Smooth muscle cell (in vitro differentiated cells): ENCODE data around the gene HABP4. TPM values are rescaled to one million over a fixed set of nuclear protein-coding genes. Genes with fewer than 3 reads are reported as not detected.
A peak's percentile ranks its signal among the peaks of the same experiment; 100 is the strongest.

Experiments used
- DNase-seq: peaks from one replicate; lab custom pipeline; 2025; ENCODE audit not compliant: unreplicated experiment; lab: John Stamatoyannopoulos, UW
- H2AFZ ChIP-seq: fragments of 200-600 bp; sonication (generic); 2 replicates; pipeline ENCODE4 v1.6.0; 2016; ENCODE audit warnings: antibody characterized with exemption, low read depth, mild to moderate bottlenecking
- H3F3A ChIP-seq: fragments of 200-600 bp; sonication (generic); 2 replicates; pipeline ENCODE4 v1.6.0; 2017; ENCODE audit warnings: antibody characterized with exemption, low read depth
- H3K27ac ChIP-seq: fragments of 200-600 bp; sonication (generic); 2 replicates; pipeline ENCODE4 v1.5.1; 2016; ENCODE audit warnings: low read depth, mild to moderate bottlenecking
- H3K27me3 ChIP-seq: fragments of 200-600 bp; sonication (generic); 2 replicates; pipeline ENCODE4 v1.6.1; 2016; ENCODE audit warnings: low read depth, mild to moderate bottlenecking
- H3K36me3 ChIP-seq: fragments of 200-600 bp; sonication (generic); 2 replicates; pipeline ENCODE4 v1.5.1; 2016; ENCODE audit warnings: low read depth
- H3K4me1 ChIP-seq: fragments of 200-600 bp; sonication (generic); 2 replicates; pipeline ENCODE4 v1.5.1; 2016; ENCODE audit warnings: low read depth
- H3K4me2 ChIP-seq: fragments of 200-600 bp; sonication (generic); 2 replicates; pipeline ENCODE4 v1.6.0; 2016; ENCODE audit warnings: mild to moderate bottlenecking
- H3K4me3 ChIP-seq: fragments of 200-600 bp; sonication (generic); 2 replicates; pipeline ENCODE4 v1.5.1; 2016; ENCODE audit warnings: mild to moderate bottlenecking
- H3K79me2 ChIP-seq: fragments of 200-600 bp; sonication (generic); 2 replicates; pipeline ENCODE4 v1.6.0; 2016; ENCODE audit warnings: low read depth, mild to moderate bottlenecking
- H3K9ac ChIP-seq: fragments of 200-600 bp; sonication (generic); 2 replicates; pipeline ENCODE4 v1.6.0; 2016; ENCODE audit warnings: low read depth
- H3K9me3 ChIP-seq: fragments of 200-600 bp; sonication (generic); replicated peaks from 2 replicates; pipeline ENCODE4 v1.5.1; 2016; ENCODE audit warnings: low read depth
- H4K20me1 ChIP-seq: fragments of 200-600 bp; sonication (generic); 2 replicates; pipeline ENCODE4 v1.6.0; 2016; ENCODE audit warnings: low read depth
- CTCF ChIP-seq: fragments of 200-600 bp; sonication (generic); IDR thresholded peaks from 2 replicates; pipeline ENCODE4 v1.5.1; 2017; ENCODE audit warnings: borderline replicate concordance, mild to moderate bottlenecking, antibody characterized with exemption; ENCODE audit not compliant: insufficient read depth, poor library complexity, severe bottlenecking
- WGBS: methylation state at CpG from one replicate; pipeline ENCODE4 v1.1.7; 2016; ENCODE audit warnings: low lambda C conversion rate; 5-methylcytosine and 5-hydroxymethylcytosine counted together
- polyA plus RNA-seq: library from polyadenylated mRNA; unstranded; fragments of >200 nt; fragmentation: Nextera tagmentation; extraction: Ambion mirVana; gene quantifications from 2 replicates; pipeline ENCODE4 v1.2.1, GENCODE V29; 2016
- total RNA-seq: library from RNA; depleted of rRNA; stranded (reverse); fragments of >200 nt; gene quantifications from 2 replicates; pipeline ENCODE4 v1.2.3, GENCODE V29; 2014

The HABP4 gene
- total and polyA plus RNA-seq, 2 experiments from 2014 or later: 13.5 to 26.8 TPM

GRCh38 chr9:96423985-96424336 is 26.0 kb upstream of the HABP4 start:
- DNase-seq: no peak
- 67% methylated on average over 6 of the region's 6 CpGs for WGBS

DNA sequence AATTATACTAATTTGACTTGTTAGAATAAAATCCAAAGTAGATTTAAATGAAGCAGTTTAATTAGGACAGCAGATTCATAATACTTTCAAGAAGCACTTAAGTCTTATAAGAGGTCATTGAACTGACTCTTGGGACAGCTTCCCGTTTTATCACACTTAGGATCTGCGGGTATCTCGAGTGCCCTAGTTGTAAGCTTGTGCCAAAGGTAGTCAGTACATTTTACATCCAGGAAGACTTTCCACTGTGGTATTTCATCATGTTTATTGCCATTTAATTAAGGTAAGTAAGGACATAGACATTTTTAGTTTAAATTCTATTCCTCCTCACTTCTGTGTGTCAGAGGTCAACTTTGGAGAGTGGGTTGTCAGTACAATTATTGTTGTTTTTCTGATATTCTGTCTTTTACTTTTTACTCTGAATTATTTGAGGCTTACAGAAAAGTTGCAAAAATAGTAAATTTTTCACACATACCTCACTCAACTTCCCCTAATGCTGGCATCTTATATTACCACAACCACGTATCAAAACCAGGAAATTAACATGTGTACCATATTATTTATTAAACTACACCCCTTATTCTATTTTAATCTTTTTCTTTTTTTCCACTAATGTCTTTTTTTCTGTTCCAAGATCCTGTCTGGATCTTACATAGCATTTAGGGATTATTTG is 24.3 kb upstream of the HABP4 start:
- Histone ChIP-seq H3K79me2 (no peaks in the 10 kb centered on the region), H3F3A (peaks cover 3% of the 10 kb centered on the region), H3K27ac (no peak overlapping the region), H4K20me1 (no peaks in the 10 kb centered on the region), H3K4me1 (peaks cover 6% of the 10 kb centered on the region), H3K9me3 (no peaks in the 10 kb centered on the region), H3K36me3 (no peaks in the 10 kb centered on the region), H3K9ac (no peak overlapping the region), H3K4me2 (no peak overlapping the region), H3K27me3 (no peaks in the 10 kb centered on the region), H2AFZ (no peak overlapping the region), H3K4me3 (no peak overlapping the region)
- no peak for DNase-seq
- no peak for TF ChIP-seq CTCF
- WGBS: 89% methylated on average over 4 of the region's 4 CpGs

More at GRCh38 chr9:96423985-96424336, 26.0 kb upstream of the HABP4 start:
- Histone ChIP-seq H3K9me3 (no peaks in the 10 kb centered on the region), H4K20me1 (no peaks in the 10 kb centered on the region), H3F3A (peaks cover 14% of the 10 kb centered on the region), H2AFZ (peak overlapping the region; percentile 70), H3K4me1 (peaks cover 20% of the 10 kb centered on the region), H3K4me2 (no peak overlapping the region), H3K27me3 (no peaks in the 10 kb centered on the region), H3K9ac (no peak overlapping the region), H3K79me2 (no peaks in the 10 kb centered on the region), H3K4me3 (no peak overlapping the region), H3K27ac (peak overlapping the region; percentile 30), H3K36me3 (no peaks in the 10 kb centered on the region)
- TF ChIP-seq CTCF: no peak

GRCh38 chr9:96429732-96430131 is 20.2 kb upstream of the HABP4 start:
- H3F3A ChIP-seq: no peaks in the 10 kb centered on the region
- TF ChIP-seq CTCF: no peak
- no peak overlapping the region for H3K9ac ChIP-seq
- no peak overlapping the region for H3K27ac ChIP-seq
- H3K36me3 ChIP-seq: no peaks in the 10 kb centered on the region
- H3K4me3 ChIP-seq: no peak overlapping the region
- H3K4me2 ChIP-seq: no peak overlapping the region
- H3K9me3 ChIP-seq: no peaks in the 10 kb centered on the region
- no peaks in the 10 kb centered on the region for H3K27me3 ChIP-seq
- H4K20me1 ChIP-seq: no peaks in the 10 kb centered on the region
- DNase-seq: no peak
- H2AFZ ChIP-seq: no peak overlapping the region
- H3K4me1 ChIP-seq: no peaks in the 10 kb centered on the region
- H3K79me2 ChIP-seq: no peaks in the 10 kb centered on the region

DNA sequence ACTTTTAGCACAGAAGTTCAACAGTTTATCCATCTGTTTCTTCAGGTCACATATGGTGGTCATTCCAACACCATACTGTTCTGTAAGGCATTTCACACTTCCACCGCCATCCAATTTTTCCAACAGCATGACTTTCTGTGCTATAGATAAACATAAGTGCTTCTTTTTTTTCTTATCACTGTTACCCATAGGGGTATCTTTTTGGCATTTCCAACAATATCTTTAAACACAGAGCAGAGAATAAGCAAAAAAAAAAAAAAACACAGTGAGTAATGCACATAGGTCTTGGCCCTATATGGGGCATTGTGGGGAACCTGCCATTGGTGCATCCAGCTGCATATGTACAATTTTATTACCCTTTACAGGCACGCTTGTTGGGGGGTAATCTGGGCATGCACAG is 19.6 kb upstream of the HABP4 start:
- H3K9ac ChIP-seq: no peak overlapping the region
- H3K4me1 ChIP-seq: no peaks in the 10 kb centered on the region
- H3K36me3 ChIP-seq: no peaks in the 10 kb centered on the region
- no peak overlapping the region for H3K4me3 ChIP-seq
- no peak overlapping the region for H3K4me2 ChIP-seq
- no peaks in the 10 kb centered on the region for H3F3A ChIP-seq
- WGBS: 95% methylated on average over 2 of the region's 2 CpGs
- H3K27ac ChIP-seq: no peak overlapping the region
- H3K79me2 ChIP-seq: no peaks in the 10 kb centered on the region
- no peaks in the 10 kb centered on the region for H3K9me3 ChIP-seq
- DNase-seq: no peak
- TF ChIP-seq CTCF: no peak
- no peaks in the 10 kb centered on the region for H4K20me1 ChIP-seq
- H3K27me3 ChIP-seq: no peaks in the 10 kb centered on the region
- H2AFZ ChIP-seq: no peak overlapping the region
